Coronary artery (tissue), 2 donors: ENCODE results near the gene PROB1.
A peak's percentile ranks its signal among the peaks of the same experiment; 100 is the strongest.
"Not testable (repeated sequence)": the region's sequence is repeated elsewhere in the genome, so short reads cannot be mapped to it uniquely, and the experiment has no call there.

Source experiments
- DNase-seq: peaks from one replicate; pipeline ENCODE4 v3.0.0-alpha.2; 2017; ENCODE audit warnings: low spot score
- H3K27ac ChIP-seq, 2 donors: fragments of 200-600 bp; sonication (generic); one replicate each; pipeline ENCODE4 v1.5.1; 2016 to 2019
- H3K4me3 ChIP-seq: fragments of 200-600 bp; sonication (generic); 2 replicates; pipeline ENCODE4 v1.5.1; 2016; ENCODE audit warnings: mild to moderate bottlenecking, moderate library complexity
- CTCF ChIP-seq: fragments of 200-600 bp; sonication (generic); IDR thresholded peaks from one replicate; pipeline ENCODE4 v1.5.1; 2019; ENCODE audit warnings: antibody characterized with exemption

Gene PROB1

GRCh38 chr5:139410993-139411828 lies 16.3 kb upstream of the PROB1 start:
- peak overlapping the region; percentile 72 to 78 for H3K27ac ChIP-seq

GRCh38 chr5:139410121-139410992 lies 15.5 kb upstream of the PROB1 start:
- peak overlapping the region; percentile 72 to 78 for H3K27ac ChIP-seq
- no peak overlapping the region for H3K4me3 ChIP-seq
- DNase-seq, result no peak
- TF ChIP-seq CTCF, result no peak

More at GRCh38 chr5:139410993-139411828, 16.3 kb upstream of the PROB1 start:
- H3K4me3 ChIP-seq, result no peak overlapping the region
- DNase-seq, result no peak
- TF ChIP-seq CTCF, result no peak

GRCh38 chr5:139409116-139409515 lies 14.2 kb upstream of the PROB1 start:
- H3K27ac ChIP-seq, DNase-seq: not testable (repeated sequence)

GRCh38 chr5:139408191-139408590 lies 13.3 kb upstream of the PROB1 start:
- DNase-seq, result no peak
- TF ChIP-seq CTCF, result no peak
- Histone ChIP-seq H3K4me3 (no peak overlapping the region), H3K27ac (no peak overlapping the region)

More at GRCh38 chr5:139409116-139409515, 14.2 kb upstream of the PROB1 start:
- not testable (repeated sequence) for H3K4me3 ChIP-seq

- no peak for TF ChIP-seq CTCF
- Histone ChIP-seq H3K27ac (no peak overlapping the region), H3K4me3 (no peak overlapping the region)
- DNase-seq, result no peak
Observed at GRCh38 chr5:139407517-139407916, 12.6 kb upstream of the PROB1 start.

GRCh38 chr5:139406963-139407362 lies 12.1 kb upstream of the PROB1 start:
- DNase-seq, result no peak
- Histone ChIP-seq H3K27ac (no peak overlapping the region), H3K4me3 (no peak overlapping the region)
- TF ChIP-seq CTCF, result no peak

- H3K4me3 ChIP-seq, result peak overlapping the region; percentile 77
- no peak for TF ChIP-seq CTCF
- peak overlapping the region; percentile 58 to 98 for H3K27ac ChIP-seq
- no peak for DNase-seq
Observed at GRCh38 chr5:139404484-139404840, 9.6 kb upstream of the PROB1 start.
